Stomach (tissue), 4 donors: ENCODE measurements around the gene KCNK13.

Source experiments
- EP300 ChIP-seq: sonication (generic); formaldehyde crosslinking; IDR thresholded peaks from one replicate; pipeline ENCODE4 v1.6.1; 2017; ENCODE audit warnings: antibody characterized with exemption
- POLR2A ChIP-seq, 4 donors: fragments of 450-650 bp; IDR thresholded peaks; one replicate each; pipeline ENCODE4 v1.6.1; 2016; ENCODE audit warnings: antibody characterized with exemption in 4 of 4, control low read depth in 2 of 4, mild to moderate bottlenecking in 1 of 4, moderate library complexity in 1 of 4
- POLR2AphosphoS5 ChIP-seq, 3 donors: sonication (generic); formaldehyde crosslinking; IDR thresholded peaks; one replicate each; pipeline ENCODE4 v1.6.1; 2016; ENCODE audit warnings: antibody characterized with exemption in 3 of 3
- TF ChIP-seq, protein P1 (sequence below), 7 experiments: fragments of 450-650 bp in 4 of 7; fragments of 200-600 bp in 3 of 7; sonication (generic) in 3 of 7; IDR thresholded peaks; one replicate each; pipeline ENCODE4 v1.5.1; 2016 to 2019; ENCODE audit warnings: antibody characterized with exemption in 7 of 7, control low read depth in 2 of 7, mild to moderate bottlenecking in 1 of 7

GRCh38 chr14:90194706-90195105 lies 132.9 kb downstream of the KCNK13 start:
- TF ChIP-seq, protein P1, sequence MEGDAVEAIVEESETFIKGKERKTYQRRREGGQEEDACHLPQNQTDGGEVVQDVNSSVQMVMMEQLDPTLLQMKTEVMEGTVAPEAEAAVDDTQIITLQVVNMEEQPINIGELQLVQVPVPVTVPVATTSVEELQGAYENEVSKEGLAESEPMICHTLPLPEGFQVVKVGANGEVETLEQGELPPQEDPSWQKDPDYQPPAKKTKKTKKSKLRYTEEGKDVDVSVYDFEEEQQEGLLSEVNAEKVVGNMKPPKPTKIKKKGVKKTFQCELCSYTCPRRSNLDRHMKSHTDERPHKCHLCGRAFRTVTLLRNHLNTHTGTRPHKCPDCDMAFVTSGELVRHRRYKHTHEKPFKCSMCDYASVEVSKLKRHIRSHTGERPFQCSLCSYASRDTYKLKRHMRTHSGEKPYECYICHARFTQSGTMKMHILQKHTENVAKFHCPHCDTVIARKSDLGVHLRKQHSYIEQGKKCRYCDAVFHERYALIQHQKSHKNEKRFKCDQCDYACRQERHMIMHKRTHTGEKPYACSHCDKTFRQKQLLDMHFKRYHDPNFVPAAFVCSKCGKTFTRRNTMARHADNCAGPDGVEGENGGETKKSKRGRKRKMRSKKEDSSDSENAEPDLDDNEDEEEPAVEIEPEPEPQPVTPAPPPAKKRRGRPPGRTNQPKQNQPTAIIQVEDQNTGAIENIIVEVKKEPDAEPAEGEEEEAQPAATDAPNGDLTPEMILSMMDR (IDR thresholded peaks at IDR 0.05) = no peak
- TF ChIP-seq POLR2A (IDR thresholded peaks at IDR 0.05) = no peak
- no peak for TF ChIP-seq POLR2AphosphoS5 (IDR thresholded peaks at IDR 0.05)
- no peak for TF ChIP-seq EP300
